ENCODE results near the gene HAUS7. TPM values are rescaled to one million over a fixed set of nuclear protein-coding genes. Genes with fewer than 3 reads are reported as not detected.

HAUS7 gene
- total RNA-seq, 1 experiment from 2014 or later, result 29.8 TPM

DNA sequence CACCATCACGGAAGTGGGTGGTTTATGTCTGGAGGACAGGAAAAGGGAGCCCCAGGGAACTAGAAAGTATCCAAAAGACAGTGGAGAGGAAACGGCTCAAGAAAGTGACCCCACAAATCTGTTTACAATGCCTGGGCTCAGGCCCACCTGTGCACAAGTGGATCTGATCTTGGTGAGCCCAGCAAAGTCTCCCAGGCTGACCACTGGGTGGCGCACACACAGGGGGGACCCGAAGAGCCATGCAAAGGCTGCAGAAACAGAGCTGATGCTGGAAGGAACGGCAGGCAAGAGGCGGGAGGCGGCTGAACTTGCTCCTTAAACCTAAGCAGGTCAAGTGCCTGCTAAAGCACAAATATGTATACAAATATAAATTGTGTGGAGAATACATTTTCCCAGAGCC lies 9.6 kb downstream of the HAUS7 start:
- DNase-seq, result peak; percentile 19 to 40
- no peak overlapping the region for H3K27ac ChIP-seq

DNA sequence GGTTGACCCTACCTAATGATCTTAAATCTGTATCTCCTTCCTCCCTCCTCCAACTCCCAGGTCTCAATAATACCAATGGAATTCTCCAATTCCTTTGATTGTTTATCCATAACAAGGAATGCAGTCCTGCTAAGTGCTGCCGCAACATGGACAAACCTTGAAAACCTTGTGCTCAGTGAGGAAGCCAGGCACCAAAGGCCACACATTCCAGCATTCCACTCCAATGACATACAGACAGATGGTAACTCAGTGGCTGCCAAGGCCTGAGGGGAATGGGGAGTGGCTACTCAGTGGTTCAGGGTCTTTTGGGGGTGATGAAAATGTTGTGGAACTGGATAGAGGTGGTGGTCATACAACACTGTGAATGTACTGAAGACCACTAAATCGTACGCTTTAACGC lies 10.4 kb downstream of the HAUS7 start:
- Histone ChIP-seq H3K4me1 (peaks cover 3% of the 10 kb centered on the region; the same call in 1 of the 2 replicates), H3K27ac (peak overlapping the region; percentile 48)

More for the DNA sequence above, 9.6 kb downstream of the HAUS7 start:
- H3K4me3 ChIP-seq, result no peak overlapping the region
- H3K36me3 ChIP-seq, result no peaks in the 10 kb centered on the region
- H3K4me1 ChIP-seq, result peaks cover 3% of the 10 kb centered on the region; the same call in 1 of the 2 replicates
- H3K9me3 ChIP-seq (replicated peaks), result no peaks in the 10 kb centered on the region
- H3K27me3 ChIP-seq, result no peaks in the 10 kb centered on the region

DNA sequence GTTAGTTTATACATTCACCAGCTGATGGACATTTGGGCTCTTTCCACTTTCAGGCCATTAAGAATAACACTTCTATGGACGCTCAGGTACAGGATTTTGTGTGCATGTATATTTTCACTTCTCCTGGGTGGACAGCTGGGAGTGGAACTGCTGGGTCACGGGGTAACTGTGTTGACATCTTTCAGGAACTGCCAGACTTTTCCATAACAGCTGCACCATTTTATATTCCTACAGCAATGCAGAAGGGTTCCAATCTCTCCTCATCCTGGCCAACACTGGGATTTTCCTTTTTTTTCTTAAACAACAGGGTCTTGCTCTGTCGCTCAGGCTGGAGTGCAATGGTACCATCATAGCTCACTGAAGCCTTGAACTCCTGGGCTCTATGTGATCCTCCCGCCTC lies 11.9 kb downstream of the HAUS7 start:
- Histone ChIP-seq H3K4me3 (no peak overlapping the region), H3K4me1 (peaks cover 3% of the 10 kb centered on the region; the same call in 1 of the 2 replicates), H3K27ac (no peak overlapping the region), H3K27me3 (no peaks in the 10 kb centered on the region), H3K36me3 (no peaks in the 10 kb centered on the region), H3K9me3 (replicated peaks) (no peaks in the 10 kb centered on the region)
- no peak for DNase-seq

More for the DNA sequence above, 10.4 kb downstream of the HAUS7 start:
- H3K4me3 ChIP-seq, result no peak overlapping the region
- peak in 1 of 2 experiments; percentile 22 for DNase-seq
- H3K36me3 ChIP-seq, result no peaks in the 10 kb centered on the region
- H3K9me3 ChIP-seq (replicated peaks), result no peaks in the 10 kb centered on the region
- no peaks in the 10 kb centered on the region for H3K27me3 ChIP-seq

DNA sequence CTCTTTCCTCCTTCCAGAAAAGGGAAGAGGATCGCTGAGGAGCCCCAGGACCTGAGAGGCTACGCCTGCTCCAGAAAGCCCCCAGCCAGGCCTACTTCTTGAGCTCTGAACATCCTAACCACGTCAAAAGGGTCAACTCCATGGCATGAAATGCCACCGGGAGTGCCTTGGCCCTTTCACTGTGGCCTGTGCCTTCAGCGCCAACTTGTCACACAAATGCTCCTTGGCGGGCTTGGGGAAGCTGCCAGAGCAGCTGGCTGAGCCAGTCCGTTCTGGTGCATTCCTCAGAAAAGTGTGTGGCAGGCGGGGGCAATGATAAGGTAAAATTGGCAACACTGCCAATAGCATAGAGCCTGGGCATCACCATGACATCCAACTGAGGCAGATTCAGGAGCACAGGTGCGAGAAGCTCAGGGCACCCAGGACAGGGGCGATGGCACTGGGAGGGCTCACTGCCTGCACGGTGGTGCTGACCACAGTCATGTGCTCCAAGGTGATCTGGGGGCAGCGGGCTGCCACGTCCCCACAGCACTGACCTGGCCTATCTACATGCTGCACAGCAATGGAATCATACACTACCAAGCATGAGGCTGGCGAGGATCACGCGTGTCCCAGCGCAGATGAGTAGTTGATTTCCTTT lies 12.4 kb downstream of the HAUS7 start:
- no peaks in the 10 kb centered on the region for H3K27me3 ChIP-seq
- no peak for DNase-seq
- no peaks in the 10 kb centered on the region for H3K36me3 ChIP-seq
- peaks cover 3% of the 10 kb centered on the region; the same call in 1 of the 2 replicates for H3K4me1 ChIP-seq
- H3K9me3 ChIP-seq (replicated peaks), result no peaks in the 10 kb centered on the region
- H3K4me3 ChIP-seq, result no peak overlapping the region
- no peak overlapping the region for H3K27ac ChIP-seq

DNA sequence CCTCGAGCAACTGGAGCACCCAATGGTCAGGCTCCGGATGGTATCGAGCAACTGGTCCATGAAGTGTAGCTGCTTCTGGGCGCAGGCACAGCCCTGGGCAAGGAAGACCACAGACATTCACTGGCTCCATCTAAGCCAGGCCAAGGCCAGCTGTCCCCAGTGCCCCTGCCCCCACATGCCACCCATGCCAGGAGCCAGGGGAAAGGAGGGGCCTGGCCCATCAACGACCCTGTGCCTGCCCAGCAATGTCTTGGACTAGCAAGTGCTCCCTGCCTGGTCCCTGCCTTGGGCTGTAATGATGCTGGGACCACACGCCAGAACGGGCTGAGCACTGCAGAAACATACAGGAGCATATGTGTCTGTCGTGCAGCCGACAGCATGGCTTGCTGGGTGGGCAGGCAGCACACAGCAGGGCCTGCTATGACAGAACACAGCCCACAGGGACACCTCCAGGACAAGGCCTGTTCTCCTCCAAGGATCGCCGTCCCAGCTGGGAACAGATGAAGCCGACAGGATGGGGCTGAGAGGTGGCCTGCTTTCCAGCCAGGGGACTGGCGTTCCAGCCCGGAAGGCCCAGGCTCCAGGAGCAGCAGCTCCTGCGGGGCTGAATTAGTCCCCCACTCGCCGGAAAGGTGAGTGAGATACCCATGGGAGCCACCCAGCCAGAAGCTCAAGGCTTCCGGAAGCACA lies 13.1 kb downstream of the HAUS7 start:
- no peak overlapping the region for H3K27ac ChIP-seq
- peaks cover 3% of the 10 kb centered on the region; the same call in 1 of the 2 replicates for H3K4me1 ChIP-seq
- H3K36me3 ChIP-seq, result no peaks in the 10 kb centered on the region
- no peaks in the 10 kb centered on the region for H3K27me3 ChIP-seq
- DNase-seq, result no peak
- H3K4me3 ChIP-seq, result no peak overlapping the region
- H3K9me3 ChIP-seq (replicated peaks), result no peaks in the 10 kb centered on the region

DNA sequence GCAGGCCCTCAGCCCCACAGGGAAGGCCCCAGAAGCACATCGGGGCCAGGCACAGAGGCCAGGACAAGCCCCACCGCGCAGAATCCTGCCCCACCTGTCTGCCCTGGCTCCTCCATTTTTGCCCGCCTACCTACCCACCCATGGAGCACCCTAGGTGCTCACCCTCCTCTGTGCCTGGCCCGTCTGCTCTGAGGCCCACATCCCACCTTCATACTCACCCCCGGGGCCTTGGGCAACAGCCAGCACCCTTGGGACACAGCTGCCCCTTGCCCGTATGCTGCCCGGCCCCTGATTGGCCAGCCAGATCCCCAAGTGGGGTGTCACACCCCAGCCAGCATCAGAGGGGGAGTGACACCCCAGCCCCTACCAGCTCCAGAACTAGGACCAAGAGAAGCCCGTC lies 13.7 kb downstream of the HAUS7 start:
- DNase-seq, result no peak
- Histone ChIP-seq H3K4me1 (peaks cover 3% of the 10 kb centered on the region; the same call in 1 of the 2 replicates), H3K36me3 (no peaks in the 10 kb centered on the region), H3K4me3 (no peak overlapping the region), H3K9me3 (replicated peaks) (no peaks in the 10 kb centered on the region), H3K27ac (no peak overlapping the region), H3K27me3 (no peaks in the 10 kb centered on the region)

DNA sequence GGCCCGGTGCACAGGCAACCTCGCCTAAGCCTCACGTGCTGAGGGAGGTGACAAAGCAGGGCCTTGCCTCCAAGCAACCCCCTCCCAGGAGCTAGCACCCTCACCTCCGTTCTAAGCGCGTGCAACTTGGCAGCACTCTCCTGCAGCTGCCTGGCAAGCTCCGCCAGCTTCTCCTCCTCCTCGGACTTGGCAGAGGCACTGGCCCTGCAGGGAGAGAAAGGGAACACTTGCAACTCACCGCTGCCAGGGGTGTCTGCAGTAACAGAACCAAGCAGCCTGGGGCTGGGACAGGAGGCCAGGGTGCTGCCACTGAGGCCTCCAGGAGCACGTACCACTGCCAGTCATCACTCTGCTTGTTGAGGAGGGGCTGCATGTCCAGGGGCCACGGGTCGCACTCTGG lies 14.2 kb downstream of the HAUS7 start:
- Histone ChIP-seq H3K4me1 (peaks cover 3% of the 10 kb centered on the region; the same call in 1 of the 2 replicates), H3K9me3 (replicated peaks) (no peaks in the 10 kb centered on the region), H3K27me3 (no peaks in the 10 kb centered on the region), H3K4me3 (no peak overlapping the region), H3K36me3 (no peaks in the 10 kb centered on the region), H3K27ac (no peak overlapping the region)
- no peak for DNase-seq

DNA sequence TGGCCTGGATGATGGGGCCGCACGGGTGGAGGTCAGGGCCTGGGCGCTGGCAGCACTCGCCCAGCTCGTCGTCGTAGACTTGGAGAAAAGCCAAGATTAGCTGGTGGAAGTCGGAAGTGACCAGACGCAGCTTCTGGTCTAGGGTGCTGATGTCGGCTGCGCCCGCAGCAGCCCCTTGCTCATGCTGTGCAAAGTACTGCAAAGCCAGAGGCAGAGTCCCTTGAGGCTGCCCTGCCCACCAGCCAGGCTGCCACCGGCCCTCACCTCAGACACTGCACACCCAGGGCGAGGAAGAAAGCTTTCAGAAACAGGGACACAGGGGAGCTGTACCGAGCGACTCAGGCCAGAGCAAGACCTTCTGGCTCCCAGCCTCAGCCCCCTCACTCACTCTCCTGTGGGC lies 14.8 kb downstream of the HAUS7 start:
- no peaks in the 10 kb centered on the region for H3K36me3 ChIP-seq
- no peak overlapping the region for H3K4me3 ChIP-seq
- no peak for DNase-seq
- H3K27ac ChIP-seq, result no peak overlapping the region
- H3K27me3 ChIP-seq, result no peaks in the 10 kb centered on the region
- no peaks in the 10 kb centered on the region for H3K9me3 ChIP-seq (replicated peaks)
- H3K4me1 ChIP-seq, result peaks cover 3% of the 10 kb centered on the region; the same call in 1 of the 2 replicates

DNA sequence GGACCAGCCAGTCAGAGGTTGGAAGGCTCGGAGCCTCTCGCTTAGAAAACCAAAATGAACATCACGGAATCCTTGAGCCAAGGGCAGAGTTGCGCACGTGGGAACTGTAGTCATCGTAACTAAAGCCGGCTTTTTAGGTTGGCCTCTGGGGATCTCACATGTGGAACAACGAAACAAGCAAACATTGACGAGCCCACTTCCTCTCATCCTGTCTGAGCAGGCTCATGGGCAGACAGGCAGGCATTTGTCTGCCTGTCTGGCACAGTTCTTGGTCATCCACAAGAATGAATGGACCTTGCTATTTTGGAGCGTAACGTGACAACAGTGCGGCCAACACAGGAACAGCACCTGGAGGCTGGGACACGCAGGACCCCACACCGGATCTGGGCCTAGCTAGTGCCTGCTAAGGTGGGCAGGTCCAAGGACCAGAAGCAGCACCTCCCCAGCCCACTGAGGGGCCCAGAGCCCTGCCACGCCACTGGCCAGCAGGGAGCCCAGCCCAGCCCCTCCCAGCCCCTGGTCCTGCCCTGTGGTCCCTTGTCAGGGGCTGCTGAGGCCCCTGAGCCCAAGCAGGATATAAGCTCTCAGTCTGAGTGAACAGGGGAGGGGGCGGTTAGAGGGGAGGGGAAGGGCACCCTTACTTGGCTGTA lies 15.3 kb downstream of the HAUS7 start:
- no peaks in the 10 kb centered on the region for H3K36me3 ChIP-seq
- no peak overlapping the region for H3K4me3 ChIP-seq
- no peak for DNase-seq
- H3K27ac ChIP-seq, result no peak overlapping the region
- no peaks in the 10 kb centered on the region for H3K9me3 ChIP-seq (replicated peaks)
- peaks cover 3% of the 10 kb centered on the region; the same call in 1 of the 2 replicates for H3K4me1 ChIP-seq
- no peaks in the 10 kb centered on the region for H3K27me3 ChIP-seq

DNA sequence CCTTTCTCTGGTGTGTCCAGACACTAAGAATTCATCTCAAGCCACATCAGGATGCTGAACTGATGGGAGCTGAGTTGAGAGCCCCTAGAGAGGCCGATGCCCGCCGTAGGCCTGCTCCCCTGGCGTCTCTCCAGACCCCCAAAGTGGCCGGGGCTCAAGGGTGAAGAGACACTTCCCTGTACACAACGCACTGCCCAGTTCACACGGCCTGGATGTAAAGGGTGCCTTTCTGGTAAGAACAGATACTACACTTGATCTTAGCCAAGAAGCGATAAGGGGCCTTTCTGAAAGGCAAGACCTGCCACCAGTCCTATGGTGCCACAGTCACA lies 19.5 kb downstream of the HAUS7 start:
- no peak for DNase-seq
- no peak overlapping the region for H3K27ac ChIP-seq
- no peaks in the 10 kb centered on the region for H3K27me3 ChIP-seq
- no peaks in the 10 kb centered on the region for H3K36me3 ChIP-seq
- no peaks in the 10 kb centered on the region for H3K4me1 ChIP-seq
- H3K9me3 ChIP-seq (replicated peaks), result no peaks in the 10 kb centered on the region
- no peak overlapping the region for H3K4me3 ChIP-seq

DNA sequence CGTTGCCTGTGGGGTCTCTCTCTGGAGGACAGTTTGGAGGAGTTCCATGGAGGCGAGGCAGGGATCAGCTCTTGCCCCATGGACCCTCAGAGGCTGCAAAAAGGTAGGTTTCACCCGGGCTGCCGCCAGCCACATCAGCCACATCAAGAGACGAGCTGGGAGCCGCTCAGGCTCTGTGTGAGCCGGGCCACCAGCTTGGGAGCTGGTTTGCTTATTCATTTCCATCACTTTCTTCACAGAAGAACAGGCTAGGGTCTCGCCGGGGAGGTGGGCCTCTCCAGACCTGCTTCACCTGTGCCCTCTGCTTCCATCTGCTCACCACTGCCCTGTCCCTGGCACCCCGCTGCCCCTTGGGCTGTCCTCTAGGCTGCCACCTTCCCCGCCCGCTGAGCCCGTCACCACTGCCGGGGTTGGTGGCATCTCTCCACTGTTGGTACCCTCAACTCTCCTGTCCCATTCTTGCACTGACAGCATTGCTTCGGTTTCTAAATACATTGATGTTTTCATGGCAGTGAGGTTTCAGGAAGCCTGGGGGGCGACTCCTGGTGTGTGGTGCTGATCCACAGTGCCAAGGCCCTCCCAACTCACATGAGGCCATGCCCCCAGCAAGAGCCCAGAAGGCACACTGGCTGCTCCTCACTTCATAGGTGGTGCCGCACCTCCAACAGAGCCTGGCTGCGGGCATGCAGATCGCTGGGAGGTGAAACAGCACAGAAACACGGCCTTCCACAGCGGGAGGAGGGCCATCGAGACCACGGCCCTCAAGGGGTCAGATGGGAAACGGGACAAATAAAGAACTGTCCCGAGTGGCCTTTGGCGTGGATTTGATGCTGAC lies 20.0 kb downstream of the HAUS7 start:
- Histone ChIP-seq H3K27me3 (no peaks in the 10 kb centered on the region), H3K9me3 (replicated peaks) (no peaks in the 10 kb centered on the region), H3K36me3 (no peaks in the 10 kb centered on the region), H3K27ac (peak overlapping the region; percentile 41), H3K4me3 (no peak overlapping the region), H3K4me1 (no peaks in the 10 kb centered on the region)
- DNase-seq, result no peak

DNA sequence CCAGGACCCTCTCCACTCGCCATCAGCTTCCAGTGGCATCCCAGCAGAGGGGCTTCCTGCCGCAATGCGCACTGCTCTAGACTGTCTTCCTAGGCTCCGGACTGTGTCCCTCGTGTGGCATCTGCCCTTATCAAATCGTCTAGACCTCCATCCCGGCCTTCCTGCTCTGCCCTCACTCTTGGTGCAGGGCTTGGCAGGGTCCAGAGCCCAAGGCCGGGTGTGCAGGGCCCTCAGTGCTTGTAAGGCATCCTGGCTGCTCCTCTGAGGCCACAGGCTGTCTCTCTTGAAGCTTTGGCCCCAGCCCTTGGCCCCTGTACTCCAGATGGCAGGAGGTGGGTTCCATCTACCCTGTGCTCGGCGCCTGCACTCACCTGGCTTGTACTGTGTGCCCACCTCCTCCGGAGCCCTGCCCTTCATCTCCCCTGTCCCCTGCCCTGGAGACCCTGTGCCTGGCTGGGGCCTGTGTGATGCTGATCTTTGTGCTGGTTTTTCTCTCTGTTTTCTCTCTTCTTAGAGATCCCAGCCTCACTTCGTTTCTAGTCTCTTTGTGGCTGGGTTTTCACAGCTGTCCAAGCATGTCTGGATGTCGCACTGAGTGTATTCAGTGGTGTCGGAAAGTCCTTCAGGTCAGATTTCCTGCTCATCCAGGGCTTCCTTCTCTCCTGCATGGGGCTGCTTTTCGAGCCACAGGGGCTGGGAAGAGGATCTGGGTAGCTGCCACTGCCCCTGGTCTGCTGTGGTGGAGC lies 20.8 kb downstream of the HAUS7 start:
- H3K27ac ChIP-seq, result peak overlapping the region; percentile 41
- no peaks in the 10 kb centered on the region for H3K27me3 ChIP-seq
- no peaks in the 10 kb centered on the region for H3K36me3 ChIP-seq
- DNase-seq, result peak; percentile 34 to 67
- H3K4me1 ChIP-seq, result no peaks in the 10 kb centered on the region
- no peak overlapping the region for H3K4me3 ChIP-seq
- H3K9me3 ChIP-seq (replicated peaks), result no peaks in the 10 kb centered on the region

DNA sequence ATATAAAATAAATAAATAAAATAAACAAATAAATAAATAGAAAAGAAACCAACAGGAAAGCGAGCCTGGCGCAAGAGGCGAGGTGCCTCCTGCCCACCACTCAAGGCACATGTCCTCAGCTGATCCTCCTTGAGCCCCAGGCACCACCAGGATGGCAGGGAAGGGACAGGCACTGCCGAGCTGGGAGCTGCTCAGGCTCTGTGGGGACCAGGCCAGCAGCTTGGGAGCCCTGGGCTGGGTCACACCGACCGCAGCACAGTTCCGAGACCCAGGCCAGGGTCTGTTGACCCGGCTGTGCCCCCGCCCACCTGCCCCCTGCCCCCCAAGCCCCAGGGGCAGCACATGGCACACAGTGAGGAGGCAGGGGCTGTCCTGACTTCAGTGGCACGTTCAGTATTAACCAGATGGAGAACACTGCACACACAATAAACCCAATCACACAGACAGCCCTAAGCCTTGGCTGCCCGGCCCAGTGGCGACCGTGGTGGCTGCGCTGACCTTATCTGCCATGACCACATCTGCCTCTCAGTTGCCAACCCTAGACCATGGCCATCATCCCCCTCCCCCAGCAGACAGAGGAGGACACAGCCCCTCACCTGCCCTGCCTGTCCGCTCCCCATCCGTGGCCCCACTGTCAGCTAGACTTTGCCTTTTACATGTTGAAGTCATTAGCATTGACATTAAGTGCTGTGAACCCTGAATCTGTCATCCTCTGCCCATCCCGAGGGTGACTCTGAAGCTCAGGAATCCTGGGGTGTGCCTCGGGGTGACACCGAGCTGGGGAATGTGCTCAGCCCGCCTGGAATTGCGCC lies 21.6 kb downstream of the HAUS7 start:
- H3K27ac ChIP-seq, result no peak overlapping the region
- H3K36me3 ChIP-seq, result no peaks in the 10 kb centered on the region
- no peaks in the 10 kb centered on the region for H3K4me1 ChIP-seq
- no peaks in the 10 kb centered on the region for H3K9me3 ChIP-seq (replicated peaks)
- H3K27me3 ChIP-seq, result no peaks in the 10 kb centered on the region
- no peak overlapping the region for H3K4me3 ChIP-seq
- no peak for DNase-seq

Measured in SJCRH30 (cell line).